GOT3 (cell line): ENCODE measurements around the gene MATCAP1.

Source experiments
- DNase-seq: peaks from one replicate; lab custom pipeline; 2025; ENCODE audit warnings: mixed read lengths; lab: John Stamatoyannopoulos, UW

The MATCAP1 gene

GRCh38 chr16:67173323-67173722 lies 10.4 kb downstream of the MATCAP1 start:
- no peak for DNase-seq

- DNase-seq: no peak
These were observed 12.7 kb downstream of the MATCAP1 start for GRCh38 chr16:67170949-67171649.

GRCh38 chr16:67170168-67170948 lies 13.4 kb downstream of the MATCAP1 start, which contains the start of gene NOL3:
TSS of gene NOL3 (plus strand) at chr16:67170538.
- peak; percentile 60 for DNase-seq

GRCh38 chr16:67169642-67170167 lies 14.1 kb downstream of the MATCAP1 start:
- no peak for DNase-seq

GRCh38 chr16:67169011-67169451 lies 14.7 kb downstream of the MATCAP1 start:
- DNase-seq: no peak

- DNase-seq: no peak
These were observed 16.2 kb downstream of the MATCAP1 start for GRCh38 chr16:67167588-67167987.

- DNase-seq: no peak
These were observed 17.1 kb downstream of the MATCAP1 start for GRCh38 chr16:67166598-67167168.

- DNase-seq: no peak
These were observed 17.6 kb downstream of the MATCAP1 start for GRCh38 chr16:67166110-67166547.

- DNase-seq: no peak
These were observed 18.4 kb downstream of the MATCAP1 start for GRCh38 chr16:67165121-67166078.

GRCh38 chr16:67164599-67165061 lies 19.1 kb downstream of the MATCAP1 start, which contains the start of gene HSF4:
TSS of gene HSF4 (plus strand) at chr16:67164745. CDS start at chr16:67164812, 67 bp downstream.
- no peak for DNase-seq

GRCh38 chr16:67163999-67164558 lies 19.7 kb downstream of the MATCAP1 start:
- DNase-seq: no peak

- DNase-seq: no peak
These were observed 20.4 kb downstream of the MATCAP1 start for GRCh38 chr16:67163164-67163998.

- no peak for DNase-seq
These were observed 21.1 kb downstream of the MATCAP1 start for GRCh38 chr16:67162506-67163163.

GRCh38 chr16:67161595-67162058 lies 22.1 kb downstream of the MATCAP1 start:
- no peak for DNase-seq

- DNase-seq: no peak
These were observed 24.8 kb downstream of the MATCAP1 start for GRCh38 chr16:67158637-67159600.

- DNase-seq: no peak
These were observed 25.7 kb downstream of the MATCAP1 start for GRCh38 chr16:67157892-67158635.

- DNase-seq: no peak
These were observed 26.5 kb downstream of the MATCAP1 start for GRCh38 chr16:67157106-67157748.
